IMR-90 (cell line): Measurements from ENCODE around the gene TRIO. TPM values are rescaled to one million over a fixed set of nuclear protein-coding genes. Genes with fewer than 3 reads are reported as not detected.

Experiments used
- ATAC-seq: fragments of 200-7000 bp; cut with Tn5 transposase; 2 replicates; pipeline ENCODE4 v1.9.1; 2020; ENCODE audit warnings: low read depth, mild to moderate bottlenecking, moderate library complexity
- BruUV-seq: library from RNA; stranded (reverse); fragments of 400-500 nt; replicated peaks from 2 replicates; lab custom pipeline; 2021; lab: Mats Ljungman, UMichigan
- CTCF ChIA-PET: fragments of 300-600 bp; formaldehyde crosslinking; extraction: SDS; loops from one replicate; lab custom pipeline; 2021; ENCODE audit warnings: antibody characterized with exemption; lab: Yijun Ruan, JAX
- POLR2A ChIA-PET: fragments of 300-600 bp; sonication (Branson Sonifier 250); formaldehyde crosslinking; loops from one replicate; lab custom pipeline; 2022; ENCODE audit warnings: antibody characterized with exemption; ENCODE audit not compliant: unreplicated experiment; lab: Charles Lee
- DNase-seq: peaks from one replicate; pipeline ENCODE4 v3.0.0; 2013
- H2AFZ ChIP-seq: replicated peaks from 2 replicates; pipeline ENCODE3; 2013; ENCODE audit warnings: low read length, mild to moderate bottlenecking; ENCODE audit not compliant: poor library complexity
- H2AK5ac ChIP-seq: 2 replicates; pipeline ENCODE4 v1.6.1; 2013; ENCODE audit warnings: low read depth, low read length, inconsistent platforms
- H2AK9ac ChIP-seq: replicated peaks from 2 replicates; pipeline ENCODE3; 2013; ENCODE audit warnings: mild to moderate bottlenecking, low read depth, low read length, moderate library complexity; ENCODE audit not compliant: poor library complexity
- H2BK120ac ChIP-seq: 2 replicates; pipeline ENCODE4 v1.6.1; 2013; ENCODE audit warnings: low read depth, low read length, inconsistent platforms
- H2BK15ac ChIP-seq: 3 replicates; pipeline ENCODE4 v1.6.1; 2013; ENCODE audit warnings: low read depth, low read length, inconsistent platforms
- H2BK20ac ChIP-seq: 2 replicates; pipeline ENCODE4 v1.6.1; 2013; ENCODE audit warnings: low read depth, mild to moderate bottlenecking, inconsistent platforms, low read length, moderate library complexity
- H2BK5ac ChIP-seq: 2 replicates; pipeline ENCODE4 v1.6.1; 2013; ENCODE audit warnings: mild to moderate bottlenecking, low read depth, low read length, inconsistent platforms; ENCODE audit not compliant: poor library complexity, severe bottlenecking
- H3K14ac ChIP-seq: replicated peaks from 2 replicates; pipeline ENCODE4 v1.6.1; 2013; ENCODE audit warnings: low read depth, low read length, inconsistent platforms
- H3K18ac ChIP-seq: 2 replicates; pipeline ENCODE4 v1.6.1; 2013; ENCODE audit warnings: low read depth, low read length, control low read depth
- H3K23ac ChIP-seq: 2 replicates; pipeline ENCODE4 v1.6.1; 2013; ENCODE audit warnings: low read depth, low read length, inconsistent platforms
- H3K27ac ChIP-seq: 2 replicates; pipeline ENCODE4 v1.5.1; 2013; ENCODE audit warnings: mild to moderate bottlenecking, control low read depth, low read length; ENCODE audit not compliant: insufficient read depth
- H3K27me3 ChIP-seq: 2 replicates; pipeline ENCODE4 v1.6.1; 2013; ENCODE audit warnings: low read length; ENCODE audit not compliant: control insufficient read depth, insufficient read depth
- H3K36me3 ChIP-seq: 2 replicates; pipeline ENCODE4 v1.6.1; 2013; ENCODE audit warnings: low read length, mixed read lengths; ENCODE audit not compliant: control insufficient read depth, insufficient read depth
- H3K4ac ChIP-seq: 2 replicates; pipeline ENCODE4 v1.6.1; 2013; ENCODE audit warnings: low read depth, low read length, inconsistent platforms
- H3K4me1 ChIP-seq: 2 replicates; pipeline ENCODE4 v1.6.1; 2013; ENCODE audit warnings: low read length, mixed read lengths; ENCODE audit not compliant: control insufficient read depth, insufficient read depth
- H3K4me2 ChIP-seq: 2 replicates; pipeline ENCODE4 v1.6.1; 2013; ENCODE audit warnings: low read depth, mild to moderate bottlenecking, control low read depth, low read length, moderate library complexity
- H3K4me3 ChIP-seq: 2 replicates; pipeline ENCODE4 v1.5.1; 2013; ENCODE audit warnings: low read depth, mild to moderate bottlenecking, control low read depth, low read length, moderate library complexity; ENCODE audit not compliant: insufficient read depth
- H3K56ac ChIP-seq: 2 replicates; pipeline ENCODE4 v1.6.1; 2013; ENCODE audit warnings: low read length, inconsistent platforms; ENCODE audit not compliant: insufficient read depth; ENCODE audit errors: extremely low read depth
- H3K79me1 ChIP-seq, 2 experiments: 2 replicates each; pipeline ENCODE4 v1.6.1; 2013; ENCODE audit warnings: low read length in 2 of 2, inconsistent platforms in 1 of 2, low read depth in 1 of 2
- H3K9ac ChIP-seq: 2 replicates; pipeline ENCODE4 v1.6.1; 2013; ENCODE audit warnings: low read depth, low read length, control low read depth
- H3K9me1 ChIP-seq: 2 replicates; pipeline ENCODE4 v1.6.1; 2013; ENCODE audit warnings: low read length, inconsistent platforms; ENCODE audit not compliant: insufficient read depth
- H3K9me3 ChIP-seq: 2 replicates; pipeline ENCODE4 v1.6.1; 2013; ENCODE audit warnings: low read length; ENCODE audit not compliant: control insufficient read depth, insufficient read depth
- H4K20me1 ChIP-seq: 2 replicates; pipeline ENCODE4 v1.6.1; 2013; ENCODE audit warnings: low read length, inconsistent platforms; ENCODE audit not compliant: insufficient read depth
- H4K5ac ChIP-seq: 2 replicates; pipeline ENCODE4 v1.6.1; 2013; ENCODE audit warnings: mild to moderate bottlenecking, low read depth, low read length, control low read depth
- H4K8ac ChIP-seq, 2 experiments: 2 replicates each; pipeline ENCODE4 v1.6.1; 2013; ENCODE audit warnings: low read depth in 2 of 2, low read length in 2 of 2, control low read depth in 1 of 2, inconsistent platforms in 1 of 2
- H4K91ac ChIP-seq: 2 replicates; pipeline ENCODE4 v1.6.1; 2013; ENCODE audit warnings: low read depth, low read length, inconsistent platforms; ENCODE audit not compliant: insufficient read depth
- CHD1 ChIP-seq: IDR thresholded peaks from 2 replicates; pipeline ENCODE4 v1.6.1; 2012; ENCODE audit warnings: low read depth, low read length, improper control_type of control experiment
- CTCF ChIP-seq: conservative IDR thresholded peaks from 2 replicates; pipeline ENCODE4 v1.5.1; 2012; ENCODE audit warnings: mild to moderate bottlenecking, low read depth, low read length, improper control_type of control experiment
- FOS ChIP-seq: fragments of 150-350 bp; IDR thresholded peaks from 2 replicates; pipeline ENCODE4 v1.6.1; 2016; ENCODE audit warnings: low read depth, low read length
- MXI1 ChIP-seq: IDR thresholded peaks from 2 replicates; pipeline ENCODE4 v1.6.1; 2012; ENCODE audit warnings: low read depth, mild to moderate bottlenecking, low read length, moderate library complexity, borderline replicate concordance
- NFE2L2 ChIP-seq: fragments of 150-350 bp; IDR thresholded peaks from 2 replicates; pipeline ENCODE4 v1.6.1; 2016; ENCODE audit warnings: low read depth, mild to moderate bottlenecking, low read length
- POLR2A ChIP-seq: IDR thresholded peaks from 2 replicates; pipeline ENCODE4 v1.6.1; 2012; ENCODE audit warnings: mild to moderate bottlenecking, low read depth, low read length
- RAD21 ChIP-seq: IDR thresholded peaks from 2 replicates; pipeline ENCODE4 v1.6.1; 2012; ENCODE audit warnings: low read length, improper control_type of control experiment
- RCOR1 ChIP-seq: IDR thresholded peaks from 2 replicates; pipeline ENCODE4 v1.6.1; 2012; ENCODE audit warnings: mild to moderate bottlenecking, low read length, improper control_type of control experiment; ENCODE audit not compliant: insufficient replicate concordance
- RFX5 ChIP-seq: IDR thresholded peaks from 2 replicates; pipeline ENCODE4 v1.8.0; 2012; ENCODE audit warnings: low read depth, mild to moderate bottlenecking, low read length, moderate library complexity
- SMC3 ChIP-seq: fragments of 150-350 bp; IDR thresholded peaks from 2 replicates; pipeline ENCODE4 v1.6.1; 2016; ENCODE audit warnings: low read depth, mild to moderate bottlenecking, antibody characterized with exemption, low read length, moderate library complexity
- WGBS, 2 experiments: methylation state at CpG; one replicate each; pipeline versions ENCODE4 v1.1.5 to v1.1.7; 2013; ENCODE audit warnings: missing lambda C conversion rate in 2 of 2; ENCODE audit not compliant: insufficient read length in 1 of 2; ENCODE audit errors: extremely low coverage in 2 of 2; 5-methylcytosine and 5-hydroxymethylcytosine counted together
- dilution Hi-C: fragments of 300-500 bp; cut with HindIII; formaldehyde crosslinking; loops from one replicate; pipeline ENCODE4 v1.14.3; 2018; ENCODE audit warnings: low sequenced_read_pairs; ENCODE audit not compliant: unreplicated experiment
- in situ Hi-C: fragments of 300-500 bp; cut with MboI; formaldehyde crosslinking; loops from 3 replicates; pipeline ENCODE4 v1.14.3; 2019; ENCODE audit warnings: low sequenced_read_pairs, inconsistent platforms, mixed read lengths
- intact Hi-C: fragments of 100-400 bp; cut with micrococcal nuclease; formaldehyde crosslinking; loops from 2 replicates; pipeline ENCODE4 v1.10.0; 2022
- polyA plus RNA-seq, 3 experiments: library from polyadenylated mRNA; depleted of rRNA; stranded (reverse); fragments of >200 nt; gene quantifications; 2 replicates each; pipeline ENCODE4 v1.2.3, GENCODE V29; 2012; ENCODE audit warnings: low replicate concordance in 1 of 3
- total RNA-seq: library from RNA; depleted of rRNA; stranded (reverse); fragments of >200 nt; gene quantifications from 2 replicates; pipeline ENCODE4 v1.2.3, GENCODE V29; 2012

Gene TRIO
- total and polyA plus RNA-seq, 2 of the 4 experiments (the other 2 are of a cell fraction), result 206 to 522 TPM

GRCh38 chr5:14492331-14492964 is 349.3 kb downstream of the TRIO start:
- no peak overlapping the region for H2BK20ac ChIP-seq
- H3K4ac ChIP-seq, result no peak overlapping the region
- peaks cover 20% of the 10 kb centered on the region for H3K9me1 ChIP-seq
- H3K27me3 ChIP-seq, result no peaks in the 10 kb centered on the region
- H3K23ac ChIP-seq, result no peak overlapping the region
- no peaks in the 10 kb centered on the region for H3K9me3 ChIP-seq
- TF ChIP-seq RFX5, result no peak
- TF ChIP-seq CHD1, result no peak
- TF ChIP-seq SMC3, result no peak
- no peak for TF ChIP-seq CTCF
- no peak for TF ChIP-seq POLR2A
- no peak for TF ChIP-seq NFE2L2
- TF ChIP-seq MXI1, result no peak
- no peak for TF ChIP-seq RCOR1
- TF ChIP-seq RAD21, result no peak
- TF ChIP-seq FOS, result no peak
- ATAC-seq (no peak), DNase-seq (no peak)
- H3K36me3 ChIP-seq, result peaks cover 83% of the 10 kb centered on the region
- H3K18ac ChIP-seq, result no peak overlapping the region
- no peak overlapping the region for H3K56ac ChIP-seq
- H3K27ac ChIP-seq, result peak overlapping the region; percentile 30; the same call in 1 of the 2 replicates
- no peak overlapping the region for H2BK120ac ChIP-seq
- H3K4me2 ChIP-seq, result no peak overlapping the region
- BruUV-seq, result no TSS peak
- H2BK15ac ChIP-seq, result no peak overlapping the region
- H2AK5ac ChIP-seq, result no peak overlapping the region
- H4K20me1 ChIP-seq, result peaks cover 78% of the 10 kb centered on the region
- H4K91ac ChIP-seq, result no peak overlapping the region
- dilution Hi-C loops (no loop called here), in situ Hi-C loops (no loop called here), intact Hi-C loops (loop anchor here (5.0 kb wide), 1 partner anchor 520 kb away; no protein-coding TSS in a partner anchor)
- no peak overlapping the region; the same call in 1 of the 2 replicates for H4K5ac ChIP-seq
- no peak overlapping the region for H2AK9ac ChIP-seq
- no peak overlapping the region for H3K4me3 ChIP-seq
- H2AFZ ChIP-seq, result no peak overlapping the region
- no peak overlapping the region for H3K9ac ChIP-seq
- H3K14ac ChIP-seq, result no peak overlapping the region
- H3K79me1 ChIP-seq, result peaks cover 67 to 82% of the 10 kb centered on the region in 2 experiments
- H2BK5ac ChIP-seq, result peak overlapping the region; percentile 5
- 100% methylated on average over 5 of the region's 21 CpGs; no CpG with 5 or more reads in 1 of the 2 experiments for WGBS, 2 experiments
- H4K8ac ChIP-seq, result peak overlapping the region in 1 of 2 experiments; percentile 9; a peak in 1 of 4 replicates
- POLR2A ChIA-PET, result no interaction called here
- H3K4me1 ChIP-seq, result peaks cover 13% of the 10 kb centered on the region
- CTCF ChIA-PET, result no interaction called here
